HEK293T (cell line): ENCODE data around the gene ESR1.

Experiments
- CTBP1 ChIP-seq: fragments of 450-650 bp; IDR thresholded peaks from 2 replicates; pipeline ENCODE4 v1.6.1; 2016; ENCODE audit warnings: borderline replicate concordance
- FOXK2 ChIP-seq: fragments of 450-650 bp; IDR thresholded peaks from 2 replicates; pipeline ENCODE4 v1.6.1; 2016; ENCODE audit warnings: mild to moderate bottlenecking

DNA sequence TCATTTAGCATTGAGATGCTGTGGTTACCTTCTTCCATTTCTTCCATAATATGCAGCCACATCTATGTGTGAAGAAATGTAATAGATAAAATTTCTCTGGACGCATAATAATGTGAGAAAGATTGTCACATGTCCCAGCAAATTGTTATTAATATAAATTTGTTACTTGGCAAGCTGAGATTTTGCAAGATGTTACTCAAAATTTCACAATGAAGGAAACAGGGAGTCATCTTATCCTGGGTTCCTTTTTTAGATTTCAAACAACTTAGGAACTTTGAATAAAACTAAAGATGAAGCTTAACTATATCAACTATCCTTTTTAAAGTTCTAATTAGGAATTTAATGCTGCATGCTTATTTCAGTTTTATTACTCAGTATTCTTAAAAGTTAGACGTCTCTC, 3.6 kb downstream of the ESR1 start:
- TF ChIP-seq FOXK2 (no peak), CTBP1 (no peak)
